Lower leg skin (tissue), 3 donors: Measurements from ENCODE around the gene OSM.

Source experiments
- POLR2A ChIP-seq, 2 donors: fragments of 450-650 bp; IDR thresholded peaks; one replicate each; pipeline ENCODE4 v1.6.1; 2016 to 2017; ENCODE audit warnings: antibody characterized with exemption in 2 of 2, mild to moderate bottlenecking in 1 of 2, moderate library complexity in 1 of 2
- TF ChIP-seq, protein P1 (sequence below), 3 donors: fragments of 450-650 bp; IDR thresholded peaks; one replicate each; pipeline ENCODE4 v1.5.1; 2016; ENCODE audit warnings: antibody characterized with exemption in 3 of 3, mild to moderate bottlenecking in 3 of 3, moderate library complexity in 2 of 3

DNA sequence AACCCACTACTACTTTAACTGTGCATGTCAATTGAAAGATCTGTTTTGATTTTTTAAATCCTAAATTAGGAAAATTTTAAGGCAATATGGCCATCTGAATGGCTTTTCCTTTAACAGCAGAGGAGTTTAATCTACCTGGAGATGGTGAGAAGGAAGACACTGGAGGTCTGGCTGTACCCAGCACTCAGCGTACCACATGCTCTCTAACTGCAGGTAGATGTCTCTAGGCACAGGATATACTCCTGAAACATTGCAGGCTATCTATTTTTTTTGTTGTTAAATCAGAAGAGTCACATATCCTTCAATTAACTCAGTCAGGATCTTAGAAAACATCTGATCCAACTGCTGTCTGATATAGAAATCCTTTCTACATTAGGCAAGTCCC, 40.0 kb upstream of the OSM start:
- TF ChIP-seq, protein P1, sequence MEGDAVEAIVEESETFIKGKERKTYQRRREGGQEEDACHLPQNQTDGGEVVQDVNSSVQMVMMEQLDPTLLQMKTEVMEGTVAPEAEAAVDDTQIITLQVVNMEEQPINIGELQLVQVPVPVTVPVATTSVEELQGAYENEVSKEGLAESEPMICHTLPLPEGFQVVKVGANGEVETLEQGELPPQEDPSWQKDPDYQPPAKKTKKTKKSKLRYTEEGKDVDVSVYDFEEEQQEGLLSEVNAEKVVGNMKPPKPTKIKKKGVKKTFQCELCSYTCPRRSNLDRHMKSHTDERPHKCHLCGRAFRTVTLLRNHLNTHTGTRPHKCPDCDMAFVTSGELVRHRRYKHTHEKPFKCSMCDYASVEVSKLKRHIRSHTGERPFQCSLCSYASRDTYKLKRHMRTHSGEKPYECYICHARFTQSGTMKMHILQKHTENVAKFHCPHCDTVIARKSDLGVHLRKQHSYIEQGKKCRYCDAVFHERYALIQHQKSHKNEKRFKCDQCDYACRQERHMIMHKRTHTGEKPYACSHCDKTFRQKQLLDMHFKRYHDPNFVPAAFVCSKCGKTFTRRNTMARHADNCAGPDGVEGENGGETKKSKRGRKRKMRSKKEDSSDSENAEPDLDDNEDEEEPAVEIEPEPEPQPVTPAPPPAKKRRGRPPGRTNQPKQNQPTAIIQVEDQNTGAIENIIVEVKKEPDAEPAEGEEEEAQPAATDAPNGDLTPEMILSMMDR (IDR thresholded peaks at IDR 0.05), result no peak
- TF ChIP-seq POLR2A (IDR thresholded peaks at IDR 0.05), result no peak
